ENCODE results near the gene TOMM70.

DNA sequence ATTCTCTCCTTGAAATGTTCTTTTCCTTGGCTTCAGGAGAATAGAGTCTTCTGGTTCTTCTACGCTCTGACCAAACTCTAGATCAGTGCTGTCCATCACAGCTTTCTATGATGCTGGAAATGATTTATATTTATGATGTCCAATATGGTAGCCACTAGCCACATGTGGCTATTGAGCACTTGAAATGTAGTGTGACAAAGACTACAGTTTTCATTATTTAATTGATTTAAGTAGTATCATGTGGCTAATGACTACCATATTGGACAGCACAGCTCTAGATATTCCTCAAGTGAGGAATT lies 3.3 kb upstream of the TOMM70 start:
- TF ChIP-seq DPF2 (IDR thresholded peaks at IDR 0.05), result no peak
- TF ChIP-seq NFIC (IDR thresholded peaks at IDR 0.05; ENCODE audit: low read depth, low read length), result no peak
- no peak for TF ChIP-seq TARDBP (IDR thresholded peaks at IDR 0.05; ENCODE audit: borderline replicate concordance)
- TF ChIP-seq EZH2 (IDR thresholded peaks at IDR 0.05; ENCODE audit: borderline replicate concordance, control insufficient read depth, low read depth, low read length), result no peak
- no peak for TF ChIP-seq ESRRA (IDR thresholded peaks at IDR 0.05; ENCODE audit: low read length)
- TF ChIP-seq RAD21 (IDR thresholded peaks at IDR 0.05; ENCODE audit: insufficient read depth, low read depth, low read length), result no peak
- TF ChIP-seq TCF7 (IDR thresholded peaks at IDR 0.05; ENCODE audit: borderline replicate concordance), result no peak
- no peak for TF ChIP-seq NBN (IDR thresholded peaks at IDR 0.05)
- no peak for TF ChIP-seq CHD2 (IDR thresholded peaks at IDR 0.05; ENCODE audit: borderline replicate concordance, low read depth, low read length)
- no peak for TF ChIP-seq CTCF (IDR thresholded peaks at IDR 0.05 in 2 of 3, conservative IDR thresholded peaks at IDR 0.05 in 1 of 3; ENCODE audit: control insufficient read depth in 2 of 3, extremely low read depth in 1 of 3, insufficient read depth in 1 of 3, low read depth in 3 of 3, low read length in 3 of 3)
- TF ChIP-seq POLR2A (IDR thresholded peaks at IDR 0.05; ENCODE audit: low read depth, low read length), result no peak
- no peak for TF ChIP-seq BACH1 (IDR thresholded peaks at IDR 0.05; ENCODE audit: borderline replicate concordance)
- no peak for TF ChIP-seq POLR2AphosphoS2 (IDR thresholded peaks at IDR 0.05; ENCODE audit: low read depth, low read length)
- TF ChIP-seq, protein P1, sequence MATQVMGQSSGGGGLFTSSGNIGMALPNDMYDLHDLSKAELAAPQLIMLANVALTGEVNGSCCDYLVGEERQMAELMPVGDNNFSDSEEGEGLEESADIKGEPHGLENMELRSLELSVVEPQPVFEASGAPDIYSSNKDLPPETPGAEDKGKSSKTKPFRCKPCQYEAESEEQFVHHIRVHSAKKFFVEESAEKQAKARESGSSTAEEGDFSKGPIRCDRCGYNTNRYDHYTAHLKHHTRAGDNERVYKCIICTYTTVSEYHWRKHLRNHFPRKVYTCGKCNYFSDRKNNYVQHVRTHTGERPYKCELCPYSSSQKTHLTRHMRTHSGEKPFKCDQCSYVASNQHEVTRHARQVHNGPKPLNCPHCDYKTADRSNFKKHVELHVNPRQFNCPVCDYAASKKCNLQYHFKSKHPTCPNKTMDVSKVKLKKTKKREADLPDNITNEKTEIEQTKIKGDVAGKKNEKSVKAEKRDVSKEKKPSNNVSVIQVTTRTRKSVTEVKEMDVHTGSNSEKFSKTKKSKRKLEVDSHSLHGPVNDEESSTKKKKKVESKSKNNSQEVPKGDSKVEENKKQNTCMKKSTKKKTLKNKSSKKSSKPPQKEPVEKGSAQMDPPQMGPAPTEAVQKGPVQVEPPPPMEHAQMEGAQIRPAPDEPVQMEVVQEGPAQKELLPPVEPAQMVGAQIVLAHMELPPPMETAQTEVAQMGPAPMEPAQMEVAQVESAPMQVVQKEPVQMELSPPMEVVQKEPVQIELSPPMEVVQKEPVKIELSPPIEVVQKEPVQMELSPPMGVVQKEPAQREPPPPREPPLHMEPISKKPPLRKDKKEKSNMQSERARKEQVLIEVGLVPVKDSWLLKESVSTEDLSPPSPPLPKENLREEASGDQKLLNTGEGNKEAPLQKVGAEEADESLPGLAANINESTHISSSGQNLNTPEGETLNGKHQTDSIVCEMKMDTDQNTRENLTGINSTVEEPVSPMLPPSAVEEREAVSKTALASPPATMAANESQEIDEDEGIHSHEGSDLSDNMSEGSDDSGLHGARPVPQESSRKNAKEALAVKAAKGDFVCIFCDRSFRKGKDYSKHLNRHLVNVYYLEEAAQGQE (IDR thresholded peaks at IDR 0.05; ENCODE audit: low read depth, low read length), result no peak
